ENCODE measurements around the gene GDF9.

DNA sequence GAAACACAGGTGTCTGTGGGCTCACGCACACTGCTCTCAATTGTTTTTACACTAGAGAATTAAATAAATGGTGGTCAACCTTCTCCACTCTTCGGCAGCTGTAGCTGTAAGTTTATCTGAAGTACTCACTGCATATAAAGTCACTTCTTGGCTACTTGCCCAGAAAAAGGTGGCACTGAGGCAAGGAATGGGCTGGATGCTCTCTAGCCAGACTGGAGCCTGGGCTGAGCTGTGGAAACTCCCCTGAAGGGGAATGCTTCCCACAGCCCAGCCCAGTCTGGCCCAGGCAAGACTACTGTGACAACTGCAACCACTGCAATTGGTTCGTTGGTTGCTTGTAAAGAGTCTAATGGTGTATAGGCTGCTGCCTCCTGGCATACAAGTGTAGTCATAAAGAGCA, 11.7 kb upstream of the GDF9 start:
- TF ChIP-seq, protein P1, sequence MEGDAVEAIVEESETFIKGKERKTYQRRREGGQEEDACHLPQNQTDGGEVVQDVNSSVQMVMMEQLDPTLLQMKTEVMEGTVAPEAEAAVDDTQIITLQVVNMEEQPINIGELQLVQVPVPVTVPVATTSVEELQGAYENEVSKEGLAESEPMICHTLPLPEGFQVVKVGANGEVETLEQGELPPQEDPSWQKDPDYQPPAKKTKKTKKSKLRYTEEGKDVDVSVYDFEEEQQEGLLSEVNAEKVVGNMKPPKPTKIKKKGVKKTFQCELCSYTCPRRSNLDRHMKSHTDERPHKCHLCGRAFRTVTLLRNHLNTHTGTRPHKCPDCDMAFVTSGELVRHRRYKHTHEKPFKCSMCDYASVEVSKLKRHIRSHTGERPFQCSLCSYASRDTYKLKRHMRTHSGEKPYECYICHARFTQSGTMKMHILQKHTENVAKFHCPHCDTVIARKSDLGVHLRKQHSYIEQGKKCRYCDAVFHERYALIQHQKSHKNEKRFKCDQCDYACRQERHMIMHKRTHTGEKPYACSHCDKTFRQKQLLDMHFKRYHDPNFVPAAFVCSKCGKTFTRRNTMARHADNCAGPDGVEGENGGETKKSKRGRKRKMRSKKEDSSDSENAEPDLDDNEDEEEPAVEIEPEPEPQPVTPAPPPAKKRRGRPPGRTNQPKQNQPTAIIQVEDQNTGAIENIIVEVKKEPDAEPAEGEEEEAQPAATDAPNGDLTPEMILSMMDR (IDR thresholded peaks at IDR 0.05; ENCODE audit: extremely low read depth in 1 of 2, insufficient read depth in 1 of 2, low read depth in 1 of 2, low read length in 2 of 2): no peak
- TF ChIP-seq POLR2A (IDR thresholded peaks at IDR 0.05; ENCODE audit: low read depth, low read length) (no peak), POLR2AphosphoS5 (IDR thresholded peaks at IDR 0.05; ENCODE audit: insufficient read depth, low read depth, low read length) (no peak), MAX (IDR thresholded peaks at IDR 0.05; ENCODE audit: insufficient read depth, insufficient read length) (no peak), EZH2 (IDR thresholded peaks at IDR 0.05; ENCODE audit: borderline replicate concordance, low read depth, low read length, severe bottlenecking) (no peak), MYC (IDR thresholded peaks at IDR 0.05; ENCODE audit: low read depth, low read length) (no peak), JUN (IDR thresholded peaks at IDR 0.05; ENCODE audit: borderline replicate concordance, insufficient read depth, insufficient read length, low read depth) (no peak), FOS (IDR thresholded peaks at IDR 0.05; ENCODE audit: borderline replicate concordance, insufficient read depth, low read length) (no peak)

Data from endothelial cell of umbilical vein (primary cell).